Testis (tissue), 3 donors: ENCODE data around the gene ARHGEF7. TPM values are rescaled to one million over a fixed set of nuclear protein-coding genes. Genes with fewer than 3 reads are reported as not detected.

ENCODE experiments used
- DNase-seq: peaks from one replicate; pipeline ENCODE4 v3.0.0-alpha.2; 2019
- H3K27ac ChIP-seq, 2 donors: fragments of 200-600 bp; sonication (generic); one replicate each; pipeline ENCODE4 v1.5.1; 2019
- H3K27me3 ChIP-seq: fragments of 200-600 bp; sonication (generic); one replicate; pipeline ENCODE4 v1.5.1; 2019
- H3K36me3 ChIP-seq: fragments of 200-600 bp; sonication (generic); one replicate; pipeline ENCODE4 v1.5.1; 2017; ENCODE audit warnings: low read depth; ENCODE audit errors: missing control alignments
- H3K4me1 ChIP-seq: fragments of 200-600 bp; sonication (generic); one replicate; pipeline ENCODE4 v1.5.1; 2019
- H3K4me3 ChIP-seq, 2 donors: fragments of 200-600 bp; sonication (generic); one replicate each; pipeline ENCODE4 v1.5.1; 2017 to 2019
- H3K9me3 ChIP-seq: fragments of 200-600 bp; sonication (generic); one replicate; pipeline ENCODE4 v1.5.1; 2017
- CTCF ChIP-seq, 3 experiments: fragments of 450-650 bp in 2 of 3; fragments of 200-600 bp in 1 of 3; sonication (generic) in 1 of 3; IDR thresholded peaks; one replicate each; pipeline ENCODE4 v1.5.1; 2016 to 2019; ENCODE audit warnings: antibody characterized with exemption in 3 of 3, mild to moderate bottlenecking in 2 of 3, moderate library complexity in 1 of 3
- POLR2A ChIP-seq: fragments of 450-650 bp; IDR thresholded peaks from one replicate; pipeline ENCODE4 v1.6.1; 2017; ENCODE audit warnings: antibody characterized with exemption, mild to moderate bottlenecking, moderate library complexity
- WGBS, 2 donors: methylation state at CpG; one replicate each; pipeline ENCODE4 v1.1.5; 2018; 5-methylcytosine and 5-hydroxymethylcytosine counted together
- intact Hi-C: fragments of 100-400 bp; cut with DNase I; formaldehyde crosslinking; loops from one replicate; pipeline ENCODE4 v1.15.1; 2023; ENCODE audit warnings: low total_unique reads
- polyA plus RNA-seq: library from polyadenylated mRNA; stranded (reverse); fragments of 350-450 nt; fragmentation: Illumina TruSeq; extraction: RNeasy Lipid Tissue Mini Kit (QIAGEN cat#74804); gene quantifications from one replicate; pipeline ENCODE4 v1.2.3, GENCODE V29; 2014; ENCODE audit warnings: low read depth, low replicate concordance; ENCODE audit not compliant: insufficient read depth
- total RNA-seq, 2 donors: library from RNA; depleted of rRNA; stranded (reverse); fragments of >200 nt; gene quantifications; one replicate each; pipeline ENCODE4 v1.2.3, GENCODE V29; 2016

Gene ARHGEF7
- total and polyA plus RNA-seq, 3 donors from 2014 or later, result 73.6 to 136 (median 118) TPM

GRCh38 chr13:111117961-111118360 lies 2.9 kb downstream of the ARHGEF7 start:
- intact Hi-C loops, result no loop called here
- DNase-seq, result no peak
- WGBS, 2 donors, result 78 to 84% methylated on average over 10 of the region's 10 CpGs
- H3K4me1 ChIP-seq, result peaks cover 13% of the 10 kb centered on the region
- no peak for TF ChIP-seq POLR2A
- TF ChIP-seq CTCF (IDR thresholded peaks at IDR 0.05), result no peak
- H3K27ac ChIP-seq, result peak overlapping the region in 1 of 2 donors; percentile 87
- no peaks in the 10 kb centered on the region for H3K9me3 ChIP-seq
- no peaks in the 10 kb centered on the region for H3K27me3 ChIP-seq
- H3K4me3 ChIP-seq, result no peak overlapping the region
- no peaks in the 10 kb centered on the region for H3K36me3 ChIP-seq

GRCh38 chr13:111118898-111119607 lies 3.9 kb downstream of the ARHGEF7 start:
- H3K27ac ChIP-seq, result peak overlapping the region in 1 of 2 donors; percentile 50
- H3K4me1 ChIP-seq, result peaks cover 10% of the 10 kb centered on the region
- H3K9me3 ChIP-seq, result no peaks in the 10 kb centered on the region
- no peak for DNase-seq
- 89 to 91% methylated on average over 9 of the region's 9 CpGs for whole genome bisulfite sequencing, 2 donors
- no peaks in the 10 kb centered on the region for H3K36me3 ChIP-seq
- H3K4me3 ChIP-seq, result no peak overlapping the region
- H3K27me3 ChIP-seq, result no peaks in the 10 kb centered on the region
- intact Hi-C loops, result no loop called here
- TF ChIP-seq CTCF (IDR thresholded peaks at IDR 0.05) (no peak), POLR2A (no peak)

GRCh38 chr13:111119966-111120365 lies 4.9 kb downstream of the ARHGEF7 start:
- Histone ChIP-seq H3K27ac (no peak overlapping the region), H3K9me3 (no peaks in the 10 kb centered on the region), H3K4me3 (no peak overlapping the region), H3K36me3 (no peaks in the 10 kb centered on the region), H3K4me1 (peaks cover 8% of the 10 kb centered on the region), H3K27me3 (no peaks in the 10 kb centered on the region)
- DNase-seq, result no peak
- TF ChIP-seq CTCF (IDR thresholded peaks at IDR 0.05) (no peak), POLR2A (no peak)
- intact Hi-C loops, result no loop called here

- Histone ChIP-seq H3K27ac (no peak overlapping the region), H3K4me1 (peaks cover 8% of the 10 kb centered on the region), H3K4me3 (no peak overlapping the region), H3K36me3 (no peaks in the 10 kb centered on the region), H3K27me3 (no peaks in the 10 kb centered on the region), H3K9me3 (no peaks in the 10 kb centered on the region)
- intact Hi-C loops, result no loop called here
- 81 to 86% methylated on average over 12 of the region's 12 CpGs for WGBS, 2 donors
- no peak for DNase-seq
- no peak for TF ChIP-seq POLR2A
- TF ChIP-seq CTCF (IDR thresholded peaks at IDR 0.05), result no peak
These were observed 5.3 kb downstream of the ARHGEF7 start for GRCh38 chr13:111120422-111120821.

- Histone ChIP-seq H3K27ac (no peak overlapping the region), H3K4me1 (peaks cover 8% of the 10 kb centered on the region), H3K36me3 (no peaks in the 10 kb centered on the region), H3K27me3 (no peaks in the 10 kb centered on the region), H3K9me3 (no peaks in the 10 kb centered on the region), H3K4me3 (no peak overlapping the region)
- no peak for TF ChIP-seq CTCF (IDR thresholded peaks at IDR 0.05)
- TF ChIP-seq POLR2A, result no peak
- no peak for DNase-seq
- intact Hi-C loops, result no loop called here
- 85 to 96% methylated on average over 3 to 8 of the region's 8 CpGs for WGBS, 2 donors
These were observed 5.8 kb downstream of the ARHGEF7 start for GRCh38 chr13:111120913-111121312.
